ENCODE results near the gene IGF2BP2.

DNA sequence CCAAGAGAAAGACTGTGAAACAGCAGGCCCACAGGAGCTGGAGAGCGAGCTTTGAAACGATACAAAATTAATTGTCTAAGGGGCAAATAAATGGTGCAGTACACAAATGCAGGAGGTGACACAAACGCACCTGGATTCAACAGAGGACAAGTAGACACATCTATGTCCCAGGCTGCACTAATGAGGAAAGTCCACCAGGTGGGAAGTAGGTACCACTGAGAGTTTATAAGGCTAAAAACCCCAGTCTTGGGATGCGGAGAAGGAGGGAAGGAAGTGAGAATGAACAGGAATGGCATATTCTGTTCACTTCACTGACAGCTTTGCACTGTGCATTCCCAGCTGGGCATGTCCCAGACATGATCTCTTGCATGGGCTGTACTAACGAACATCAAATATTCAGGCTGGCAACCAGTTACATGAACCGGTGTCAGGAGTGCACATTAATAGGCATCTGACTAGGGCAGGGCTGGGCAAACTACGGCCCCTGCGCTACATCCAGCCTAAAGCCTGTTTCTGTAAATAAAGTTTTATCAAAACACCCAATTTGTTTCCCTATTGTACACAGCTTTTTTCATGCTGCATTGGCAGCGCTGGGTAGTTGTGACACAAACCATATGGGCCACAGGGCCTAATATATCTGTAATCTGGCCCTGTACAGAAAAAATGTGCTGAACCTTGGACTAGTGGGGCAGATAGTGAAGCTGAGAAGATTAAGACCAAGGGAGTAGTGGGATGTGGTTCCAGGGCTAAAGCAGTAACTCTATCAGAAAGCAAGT lies 107.0 kb downstream of the IGF2BP2 start:
- TF ChIP-seq, protein P1, sequence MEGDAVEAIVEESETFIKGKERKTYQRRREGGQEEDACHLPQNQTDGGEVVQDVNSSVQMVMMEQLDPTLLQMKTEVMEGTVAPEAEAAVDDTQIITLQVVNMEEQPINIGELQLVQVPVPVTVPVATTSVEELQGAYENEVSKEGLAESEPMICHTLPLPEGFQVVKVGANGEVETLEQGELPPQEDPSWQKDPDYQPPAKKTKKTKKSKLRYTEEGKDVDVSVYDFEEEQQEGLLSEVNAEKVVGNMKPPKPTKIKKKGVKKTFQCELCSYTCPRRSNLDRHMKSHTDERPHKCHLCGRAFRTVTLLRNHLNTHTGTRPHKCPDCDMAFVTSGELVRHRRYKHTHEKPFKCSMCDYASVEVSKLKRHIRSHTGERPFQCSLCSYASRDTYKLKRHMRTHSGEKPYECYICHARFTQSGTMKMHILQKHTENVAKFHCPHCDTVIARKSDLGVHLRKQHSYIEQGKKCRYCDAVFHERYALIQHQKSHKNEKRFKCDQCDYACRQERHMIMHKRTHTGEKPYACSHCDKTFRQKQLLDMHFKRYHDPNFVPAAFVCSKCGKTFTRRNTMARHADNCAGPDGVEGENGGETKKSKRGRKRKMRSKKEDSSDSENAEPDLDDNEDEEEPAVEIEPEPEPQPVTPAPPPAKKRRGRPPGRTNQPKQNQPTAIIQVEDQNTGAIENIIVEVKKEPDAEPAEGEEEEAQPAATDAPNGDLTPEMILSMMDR (IDR thresholded peaks at IDR 0.05), result no peak
- TF ChIP-seq POLR2A (IDR thresholded peaks at IDR 0.05; ENCODE audit: low read depth) (no peak), EP300 (IDR thresholded peaks at IDR 0.05) (no peak), POLR2AphosphoS5 (IDR thresholded peaks at IDR 0.05) (no peak)
